Activated CD4-positive, alpha-beta T cell treated with anti-CD3 and anti-CD28 coated beads, Interleukin-2, amount 50 U/mL, for 4 hours (primary cell): Measurements from ENCODE around the gene SELPLG.
"Not testable (repeated sequence)": the region's sequence is repeated elsewhere in the genome, so short reads cannot be mapped to it uniquely, and the experiment has no call there.

Source experiments
- DNase-seq, 2 experiments: peaks; one replicate each; pipeline ENCODE4 v3.0.0-alpha.2; 2020

The SELPLG gene

DNA sequence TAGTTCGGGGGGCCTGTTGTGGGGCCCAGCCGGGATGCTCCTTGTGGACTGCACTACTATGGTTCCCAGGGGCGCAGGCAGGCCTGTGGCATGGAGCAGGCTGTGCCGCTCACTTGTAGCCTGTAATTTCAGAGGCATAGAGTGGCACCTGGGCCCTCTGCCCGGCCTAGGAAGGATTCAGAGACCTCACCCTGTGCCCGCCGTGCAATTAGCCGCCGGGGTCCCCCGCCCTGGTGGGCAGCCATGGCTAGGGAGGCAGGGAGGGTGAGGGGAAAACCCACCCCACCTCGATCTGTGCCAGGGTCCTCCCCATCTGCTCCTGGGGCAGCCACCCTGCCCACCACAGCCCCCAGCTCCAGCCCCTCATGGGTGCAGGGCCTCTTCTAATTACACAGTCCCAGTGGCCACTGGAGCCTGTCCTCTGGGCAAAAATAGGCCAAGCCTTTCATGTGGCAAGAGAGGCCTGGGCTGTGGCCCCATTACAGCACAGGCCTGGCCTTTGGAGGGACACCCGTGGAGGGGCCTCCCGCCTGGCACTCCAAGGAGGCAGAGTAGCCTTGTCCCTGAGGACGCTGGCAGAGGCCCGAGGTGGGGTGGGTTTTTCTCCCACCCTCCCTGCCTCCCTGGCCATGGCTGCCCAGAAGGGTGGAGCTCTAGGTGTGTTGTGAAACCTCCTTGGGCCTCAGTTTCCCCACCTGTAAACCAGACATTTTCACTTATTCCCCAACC, 30.6 kb downstream of the SELPLG start:
- DNase-seq = no peak

DNA sequence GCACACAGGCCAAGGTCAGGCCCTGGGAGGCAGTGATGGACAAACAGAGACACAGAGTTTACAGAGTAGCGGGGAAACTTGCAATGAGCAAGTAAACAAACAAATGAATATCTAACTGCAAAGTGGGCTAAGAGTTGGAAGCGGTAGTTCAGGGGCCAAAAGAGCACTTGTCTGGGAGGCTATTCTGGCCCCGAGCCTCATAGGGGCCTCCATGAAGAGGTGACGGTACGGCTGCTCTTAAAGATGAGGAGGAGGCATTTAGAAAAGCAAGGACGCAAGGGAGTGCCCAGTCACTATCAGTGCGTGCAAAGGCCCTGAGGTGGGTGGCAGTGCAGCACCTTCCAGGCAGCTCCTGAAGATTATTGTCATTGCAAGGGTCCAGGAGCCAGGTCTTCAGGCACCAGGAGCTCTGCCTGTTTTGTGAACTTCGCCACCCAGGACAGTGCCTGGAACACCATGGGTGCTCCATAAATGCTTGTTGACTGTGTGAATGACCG, 31.4 kb downstream of the SELPLG start:
- DNase-seq = no peak

DNA sequence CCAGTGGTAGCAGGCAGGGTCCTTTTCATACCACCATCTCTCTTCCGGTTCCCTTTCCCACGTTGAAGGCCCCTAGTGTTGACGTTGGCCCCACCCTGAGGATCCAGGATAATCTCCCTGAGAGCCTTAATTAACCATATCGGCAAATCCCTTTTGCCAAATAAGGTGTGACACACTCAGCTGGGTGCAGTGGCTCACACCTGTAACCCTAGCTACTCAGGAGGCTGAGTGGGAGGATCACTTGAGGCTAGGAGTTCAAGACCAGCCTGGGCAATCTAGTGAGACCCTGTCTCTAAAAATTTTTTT, 33.0 kb downstream of the SELPLG start:
- DNase-seq = no peak

DNA sequence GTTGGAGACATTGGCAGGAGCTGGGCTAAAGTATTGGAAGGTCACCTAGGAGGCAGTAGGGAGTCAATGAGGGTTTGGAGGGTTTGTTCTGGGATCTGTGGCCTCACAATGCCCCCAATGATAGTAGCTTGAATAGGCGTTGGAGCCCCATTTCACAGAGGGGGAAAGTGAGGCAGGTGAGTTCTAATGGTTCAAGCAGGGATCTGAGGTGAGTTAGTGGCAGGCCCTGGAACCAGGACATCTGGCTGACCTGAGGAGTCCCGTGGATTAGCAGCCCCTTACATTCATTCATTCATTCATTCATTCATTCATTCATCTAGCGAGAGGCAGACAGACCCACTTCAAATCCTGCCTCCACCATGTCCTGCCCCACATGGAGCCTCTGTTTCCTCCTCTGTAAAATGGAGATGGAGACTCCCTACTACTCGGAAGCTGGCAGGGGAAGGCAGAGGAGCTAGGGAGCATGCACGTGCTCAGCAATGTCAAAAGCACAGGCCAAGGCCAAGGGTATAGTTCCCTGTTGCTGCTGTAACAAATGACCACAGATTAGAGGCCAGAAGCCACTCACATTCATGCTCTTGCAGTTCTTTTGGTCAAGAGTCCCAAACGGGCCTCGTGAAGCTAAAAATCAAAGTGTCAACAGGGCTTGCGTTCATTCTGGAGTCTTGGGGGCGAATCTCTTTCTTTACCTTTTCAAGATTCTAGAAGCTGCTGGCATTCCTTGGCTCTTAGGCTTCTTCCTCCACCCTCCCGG, 33.6 kb downstream of the SELPLG start:
- DNase-seq = no peak

DNA sequence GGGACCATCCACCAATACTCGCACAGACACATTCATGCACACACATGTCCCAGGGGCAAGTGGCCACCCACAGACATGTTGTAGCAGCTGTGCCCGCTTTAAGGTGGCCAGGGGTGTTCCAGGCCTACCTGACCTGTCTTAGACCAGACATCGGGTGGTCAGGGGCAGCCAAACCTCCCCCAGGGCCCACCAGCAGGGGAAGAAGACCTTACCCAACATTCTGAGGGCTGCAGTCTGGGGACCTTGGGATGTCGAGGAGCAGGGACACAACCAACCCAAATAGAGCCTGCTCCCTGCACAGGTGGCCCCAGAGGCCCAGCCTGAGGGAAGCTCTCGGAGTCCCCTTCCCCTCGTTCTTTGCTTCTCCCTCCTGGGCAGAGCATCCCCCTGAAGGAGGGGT, 34.2 kb downstream of the SELPLG start:
- no peak for DNase-seq

DNA sequence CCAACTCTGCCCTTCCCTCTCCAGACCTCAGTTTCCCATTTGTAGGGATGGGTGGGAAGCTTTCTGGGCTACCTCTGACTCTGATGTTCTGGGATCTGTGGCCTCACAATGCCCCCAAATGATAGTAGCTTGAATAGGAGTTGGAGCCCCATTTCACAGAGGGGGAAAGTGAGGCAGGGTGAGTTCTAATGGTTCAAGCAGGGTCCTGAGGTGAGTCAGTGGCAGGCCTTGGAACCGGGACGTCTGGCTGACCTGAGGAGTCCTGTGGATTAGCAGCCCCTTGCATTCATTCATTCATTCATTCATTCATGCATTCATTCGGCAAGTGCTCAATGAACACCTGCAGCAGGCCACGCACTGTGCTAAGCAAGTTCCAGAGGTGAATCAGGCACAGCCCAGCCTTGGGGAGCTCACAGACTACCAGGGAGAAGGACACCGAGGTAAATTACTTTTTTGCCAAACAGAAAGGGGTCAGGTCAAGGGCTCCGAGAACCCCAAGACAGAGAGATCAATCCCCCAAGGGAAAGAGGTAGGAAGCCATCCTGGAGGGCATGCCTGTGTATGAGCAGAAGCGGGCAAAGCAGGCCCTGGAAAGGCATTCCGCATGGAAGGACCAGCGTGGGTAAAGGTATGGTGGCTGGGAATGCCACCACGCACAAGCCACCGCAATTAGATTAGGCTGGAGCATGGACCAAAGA, 35.0 kb downstream of the SELPLG start:
- DNase-seq = no peak

DNA sequence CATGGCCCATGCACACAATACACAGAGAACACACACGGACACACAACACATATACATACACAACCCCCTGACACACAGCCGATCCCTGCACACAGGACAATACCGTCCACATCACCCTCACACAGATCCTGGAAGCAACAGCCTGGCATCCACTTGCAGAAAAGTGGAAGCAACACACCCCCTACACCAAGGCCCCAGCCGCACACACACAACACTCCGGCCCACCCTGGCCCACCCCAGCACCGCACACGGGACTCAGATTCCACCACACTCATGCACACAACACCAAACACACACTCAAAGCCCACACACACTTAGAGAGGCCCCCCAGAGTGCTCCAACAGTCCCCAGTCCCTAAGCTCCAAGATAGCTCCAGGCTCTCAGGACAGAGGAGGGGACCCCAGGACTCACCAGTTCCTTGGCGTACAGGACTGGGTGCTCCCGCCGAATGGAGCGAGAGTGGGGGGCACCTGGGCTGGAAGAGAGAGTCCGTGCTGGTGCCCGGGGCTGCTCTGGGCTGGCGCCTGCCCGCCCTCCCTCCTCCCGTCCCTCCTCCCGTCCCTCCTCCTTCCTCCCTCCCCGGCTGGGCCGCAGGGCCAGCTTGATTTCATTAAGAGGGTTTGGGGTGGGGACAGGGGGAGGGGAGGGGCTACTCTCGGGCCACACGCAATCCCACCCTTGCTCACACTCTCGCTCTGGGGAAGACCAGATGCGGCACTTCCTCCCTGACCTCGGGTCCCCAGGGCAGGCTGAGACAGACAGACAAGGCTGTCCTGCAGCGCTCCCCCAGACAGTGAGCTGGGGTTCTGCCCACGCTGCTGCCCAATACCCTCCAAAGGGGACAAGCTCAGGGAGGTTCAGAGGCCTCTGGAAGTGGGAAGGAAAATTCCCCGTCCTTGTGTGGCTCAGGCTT, 35.9 kb downstream of the SELPLG start, which contains the start of gene TMEM119:
Gene TMEM119 (minus strand): TSS at position 526 of the 913 bp plus-strand sequence. CDS start 5,701 bp downstream, outside the sequence.
- no peak for DNase-seq

DNA sequence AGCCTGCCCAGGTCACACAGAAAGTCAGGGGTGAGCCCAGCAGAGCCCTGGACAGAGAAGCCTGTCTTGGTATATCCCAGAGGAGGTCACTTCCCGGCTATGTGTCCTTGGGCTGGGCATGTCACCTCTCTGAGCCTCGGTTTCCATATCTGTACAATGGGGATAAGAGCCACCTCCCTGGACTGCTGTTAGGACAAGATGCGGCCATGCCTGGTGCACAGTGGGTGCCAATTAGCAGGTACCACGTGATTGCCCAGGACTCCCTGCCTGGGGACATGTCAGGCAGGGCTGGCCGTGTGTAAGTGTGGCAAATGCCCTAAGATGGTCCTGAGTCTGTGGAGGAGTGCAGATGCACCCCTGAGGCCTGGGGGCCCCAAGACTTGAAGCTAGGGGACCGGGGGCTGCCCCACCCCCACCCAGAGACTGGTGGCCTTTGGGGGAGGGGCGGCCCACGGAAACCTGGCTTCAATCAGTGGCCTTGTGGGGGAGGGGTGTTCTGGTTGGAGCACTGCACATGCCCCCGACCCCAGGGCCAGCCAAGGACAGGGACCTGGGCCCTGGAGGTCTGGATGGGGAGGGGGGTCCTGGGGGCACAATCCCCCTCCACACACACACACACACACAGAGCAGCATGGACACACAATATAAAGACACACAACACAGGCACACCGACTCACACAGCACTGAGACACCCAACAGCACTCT, 36.7 kb downstream of the SELPLG start:
- no peak for DNase-seq

DNA sequence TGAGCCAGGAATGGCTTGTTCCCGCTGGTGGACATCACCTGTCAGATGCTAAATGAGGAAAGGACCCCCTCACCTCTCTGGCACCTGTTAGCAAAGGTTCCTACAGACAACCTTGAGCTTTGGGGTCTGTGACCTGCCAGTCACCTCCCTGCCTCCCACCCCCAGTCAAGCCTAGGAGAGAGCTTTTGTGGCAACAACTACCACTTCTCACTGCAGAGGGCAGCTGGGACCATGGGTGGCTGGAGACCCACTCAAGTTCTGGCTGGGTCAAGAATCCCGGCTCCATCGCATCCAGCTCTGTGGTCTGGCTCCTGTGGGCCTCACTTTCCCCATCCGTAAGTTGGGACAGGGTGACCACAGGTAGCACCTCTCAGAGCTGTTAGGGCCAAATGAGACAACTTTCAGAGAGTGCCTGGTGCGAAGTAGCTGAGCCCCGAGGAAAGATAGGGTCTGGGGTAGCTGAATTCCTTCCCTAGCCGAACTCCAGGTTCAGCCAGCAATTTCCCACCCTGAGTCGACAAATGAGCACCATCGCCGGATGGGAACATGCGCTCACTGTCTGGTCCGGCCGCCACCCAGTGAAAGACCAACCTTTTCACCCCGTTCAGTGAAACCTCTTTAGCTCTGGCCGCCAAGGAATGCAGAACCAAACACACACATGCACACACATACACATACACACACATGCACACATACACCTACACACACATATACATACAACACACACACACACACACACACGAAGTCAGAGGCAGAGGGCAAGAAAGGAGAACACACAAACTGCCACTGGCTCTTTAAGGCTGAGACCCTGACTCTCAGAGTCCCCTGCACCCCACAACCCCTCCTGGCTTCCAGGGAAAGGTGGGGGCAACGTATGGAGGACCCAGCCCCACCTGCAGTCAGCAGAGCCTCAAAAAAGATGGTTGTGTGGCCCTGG, 37.7 kb downstream of the SELPLG start:
- no peak for DNase-seq

DNA sequence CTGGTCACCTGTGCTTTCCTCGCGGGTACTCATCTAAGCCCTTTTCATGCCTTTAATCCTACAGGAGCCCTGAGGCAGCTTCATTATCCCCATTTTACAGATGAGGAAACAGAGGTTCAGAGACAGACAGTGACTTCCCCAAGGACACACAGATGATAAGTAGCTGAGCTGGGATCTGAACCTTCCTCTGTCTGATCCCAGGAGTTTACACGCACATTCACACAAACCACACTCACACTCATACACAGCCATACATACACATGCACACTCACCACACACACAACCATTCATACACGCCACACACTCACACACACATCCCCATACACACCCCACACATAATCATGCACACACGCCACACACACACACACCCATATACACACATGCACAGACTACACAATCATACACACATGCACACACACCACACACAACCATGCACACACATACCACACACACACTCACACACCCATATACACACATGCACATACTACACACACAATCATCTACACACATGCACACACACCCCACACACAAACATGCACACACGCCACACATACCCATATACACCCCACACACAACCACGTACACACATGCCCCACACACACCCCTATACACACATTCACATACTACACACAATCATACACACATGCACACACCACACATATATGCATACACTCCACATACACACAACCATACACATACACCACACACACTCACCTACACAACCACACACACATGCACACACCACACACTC, 38.6 kb downstream of the SELPLG start:
- no peak for DNase-seq

DNA sequence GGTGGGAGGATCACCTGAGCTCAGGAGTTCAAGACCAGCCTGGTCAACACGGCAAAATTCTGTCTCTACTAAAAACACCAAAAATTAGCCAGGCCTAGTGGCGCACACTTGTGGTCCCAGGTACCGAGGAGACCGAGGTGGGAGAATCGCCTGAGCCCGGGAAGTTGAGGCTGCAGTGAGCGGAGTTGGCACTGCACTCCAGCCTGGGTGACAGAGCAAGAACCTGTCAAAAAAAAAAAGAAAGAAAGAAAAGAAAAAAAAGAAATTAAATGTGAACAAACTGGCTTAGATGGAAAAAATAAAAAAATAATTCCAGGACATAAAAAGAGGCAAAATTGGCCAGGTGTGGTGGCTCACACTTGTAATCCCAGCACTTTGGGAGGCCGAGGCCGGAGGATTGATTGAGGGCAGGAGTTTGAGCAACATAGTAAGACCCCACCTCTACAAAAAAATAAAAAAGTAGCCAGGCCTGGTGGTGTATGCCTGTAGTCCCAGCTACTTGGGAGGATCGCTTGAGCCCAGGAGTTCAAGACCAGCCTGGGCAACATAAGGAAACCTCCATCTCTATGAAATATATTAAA, 39.3 kb downstream of the SELPLG start:
- no peak for DNase-seq

DNA sequence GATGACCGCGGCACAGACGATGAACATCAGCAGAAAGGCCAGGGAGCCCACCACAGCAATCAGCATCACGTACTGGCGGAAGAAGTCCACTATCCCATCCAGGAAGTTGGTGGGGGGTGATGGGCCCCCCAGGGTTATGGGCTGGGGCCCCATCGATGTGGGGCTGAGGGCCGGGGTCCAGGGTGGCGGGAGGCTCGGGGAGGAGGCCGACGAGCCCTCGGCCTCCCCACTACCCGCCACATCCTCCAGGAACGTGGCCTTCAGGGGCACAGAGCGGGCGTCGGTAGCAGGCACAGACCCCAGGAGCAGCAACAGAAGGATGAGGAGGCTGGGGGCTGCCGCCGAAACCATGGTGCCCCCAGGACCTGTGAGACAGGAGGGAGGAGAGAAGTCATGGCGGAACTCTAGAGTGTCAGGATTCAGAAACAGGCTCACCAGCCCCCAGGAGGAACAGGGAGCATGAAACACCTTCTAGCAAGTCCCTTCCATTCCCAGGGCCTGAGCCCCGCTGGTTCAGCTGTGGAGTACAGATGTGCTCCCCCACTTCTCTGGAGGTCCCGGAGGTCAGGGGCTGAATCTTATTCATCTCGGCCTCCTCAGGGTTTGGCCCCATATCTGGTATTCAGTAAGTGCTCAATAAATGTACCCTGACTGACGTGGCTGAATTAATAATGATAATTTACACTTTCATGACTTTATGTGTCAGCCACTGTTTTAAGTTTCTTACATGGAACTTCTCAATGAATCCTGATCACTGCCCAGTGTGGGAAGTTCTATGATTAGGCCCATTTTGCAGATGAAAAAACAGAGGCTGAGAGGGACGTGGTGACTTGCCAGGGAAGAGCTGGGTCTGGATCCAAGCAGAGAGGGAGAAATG, 41.4 kb downstream of the SELPLG start:
- no peak for DNase-seq

DNA sequence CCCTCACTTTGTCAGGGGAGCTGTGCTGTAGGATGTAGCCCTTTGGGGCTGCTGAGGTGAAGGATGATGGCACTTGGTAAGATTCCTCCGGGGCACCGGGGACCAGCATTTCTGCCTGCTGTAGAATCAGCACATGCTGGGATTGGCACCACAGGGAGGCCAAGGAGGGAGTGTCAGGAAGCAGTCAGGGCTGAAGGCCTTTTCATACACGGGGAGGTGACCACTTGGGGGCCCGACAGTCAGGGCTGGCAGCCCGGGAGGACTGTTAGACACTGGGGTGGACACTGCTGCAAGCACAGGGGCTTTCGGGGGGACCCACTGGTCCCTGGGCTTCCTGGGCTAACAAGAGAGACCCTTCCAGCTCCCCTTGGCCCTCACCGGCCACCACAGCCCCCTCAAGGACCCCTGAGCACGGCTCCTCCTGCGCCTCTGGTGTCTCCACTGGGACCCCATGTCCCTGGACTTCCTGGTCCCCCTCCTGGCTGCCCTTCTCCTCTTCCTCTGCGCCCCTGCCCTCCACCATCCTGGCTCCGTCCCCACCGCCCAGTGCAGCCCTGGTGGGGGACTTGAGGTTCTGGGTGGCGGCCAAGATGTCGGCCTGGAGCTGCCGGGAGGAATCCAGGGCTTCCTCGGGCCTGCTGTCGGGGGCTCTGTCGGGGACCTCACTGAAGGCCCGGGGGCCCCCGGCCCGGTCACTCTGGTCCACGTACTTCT, 42.3 kb downstream of the SELPLG start:
- no peak for DNase-seq

DNA sequence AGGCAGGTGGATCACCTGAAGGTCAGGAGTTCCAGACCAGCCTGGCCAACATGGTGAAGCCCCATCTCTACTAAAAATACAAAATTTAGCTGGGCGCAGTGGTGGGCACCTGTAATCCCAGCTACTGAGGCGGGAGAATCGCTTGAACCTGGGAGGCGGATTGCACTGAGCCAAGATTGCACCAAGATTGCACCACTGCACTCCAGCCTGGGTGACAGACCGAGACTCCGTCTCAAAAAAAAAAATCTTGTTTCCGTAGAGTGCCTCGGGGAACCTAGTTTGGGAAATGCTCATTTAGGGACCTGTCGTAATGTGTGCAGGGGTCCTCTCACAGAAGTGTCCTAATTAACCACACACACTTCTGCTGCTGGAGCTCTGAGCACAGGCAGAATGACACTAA, 43.2 kb downstream of the SELPLG start:
- DNase-seq = not testable (repeated sequence)

DNA sequence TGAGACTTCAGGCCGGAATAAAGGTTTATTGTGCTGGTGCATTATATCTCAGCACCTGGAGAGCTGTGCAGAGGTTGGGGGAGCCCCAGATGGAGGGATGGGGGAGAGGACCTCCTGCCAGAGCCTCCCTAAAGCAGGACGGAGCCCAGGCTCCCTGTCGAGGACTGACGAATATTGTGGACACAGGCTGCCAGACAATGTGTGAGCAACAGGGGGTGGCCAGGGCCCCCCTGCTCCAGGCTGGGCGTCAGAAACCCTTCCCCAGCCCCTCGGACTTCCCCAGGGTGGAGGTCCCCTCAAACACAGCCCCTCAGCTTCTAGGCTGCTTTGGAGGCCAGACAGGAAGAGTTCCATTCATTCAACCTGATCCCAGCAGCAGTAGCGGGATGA, 43.9 kb downstream of the SELPLG start:
- DNase-seq = no peak

DNA sequence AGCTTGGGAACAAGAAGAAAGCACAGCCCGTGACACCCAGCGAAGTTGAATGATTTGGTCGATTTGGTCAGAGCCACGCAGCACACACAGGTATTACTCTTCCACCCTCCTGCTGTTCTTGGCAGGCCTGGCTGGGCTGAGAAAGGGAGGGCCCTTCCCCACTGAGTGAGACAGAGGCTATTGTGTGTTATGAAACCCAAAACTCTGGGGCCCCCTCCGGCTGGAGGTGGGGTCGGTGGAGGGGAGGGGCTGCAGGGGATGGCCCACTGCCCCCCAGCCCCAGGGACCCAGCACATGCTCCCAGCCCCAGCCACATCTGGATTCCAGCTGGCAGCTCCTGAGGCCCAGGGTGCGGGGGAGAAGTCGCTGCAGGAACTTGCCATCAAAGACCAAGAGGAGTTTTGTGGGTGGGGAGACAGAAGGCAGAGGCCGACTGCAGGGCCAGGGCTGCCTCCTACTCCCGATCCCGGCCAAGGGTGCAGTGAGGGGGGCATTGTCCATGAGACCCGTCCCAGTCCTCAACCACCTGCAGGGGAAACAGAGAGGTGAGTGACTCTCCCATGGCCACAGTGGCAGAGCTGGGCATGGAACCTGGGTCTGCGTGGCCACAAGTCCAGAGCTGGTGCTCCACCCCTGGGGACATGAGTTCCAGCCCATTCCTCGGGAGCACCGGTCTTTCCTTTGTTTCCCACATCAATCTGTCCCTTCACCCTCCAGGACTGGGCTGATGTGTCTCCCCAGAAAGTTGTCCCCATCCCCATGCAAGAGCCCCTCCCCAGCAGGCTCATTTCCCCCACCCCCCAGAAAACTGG, 44.5 kb downstream of the SELPLG start:
- no peak for DNase-seq

DNA sequence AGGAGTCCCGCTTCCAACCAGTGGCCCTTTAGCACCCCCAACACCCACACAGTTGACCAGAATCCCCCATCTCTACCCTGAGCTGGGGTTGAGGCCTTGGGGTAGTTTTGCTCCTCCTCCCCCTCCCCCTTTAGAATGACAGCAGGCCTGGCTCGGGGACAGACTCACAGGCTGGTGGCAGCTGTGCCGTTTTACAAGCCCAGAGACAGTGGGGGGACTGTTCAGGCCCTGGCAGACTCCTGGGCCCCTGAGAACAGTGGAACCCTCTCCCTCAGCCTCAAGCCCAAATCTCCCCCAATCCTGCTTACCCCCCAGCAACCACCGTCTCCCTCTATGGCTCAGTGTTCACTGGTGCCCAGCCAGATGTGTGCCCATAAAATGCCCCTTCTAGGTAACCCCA, 45.9 kb downstream of the SELPLG start:
- DNase-seq = no peak
